A673 (cell line): ENCODE measurements around the gene BHLHA15. TPM values are rescaled to one million over a fixed set of nuclear protein-coding genes. Genes with fewer than 3 reads are reported as not detected.

Source experiments
- BruUV-seq: library from RNA; stranded (reverse); fragments of 400-500 nt; replicated peaks from 2 replicates; lab custom pipeline; 2021; lab: Mats Ljungman, UMichigan
- CTCF ChIA-PET: fragments of 300-600 bp; sonication (Branson Sonifier 250); formaldehyde crosslinking; loops from one replicate; lab custom pipeline; 2022; ENCODE audit warnings: antibody characterized with exemption; lab: Charles Lee
- POLR2A ChIA-PET: fragments of 300-600 bp; sonication (Branson Sonifier 250); formaldehyde crosslinking; loops from one replicate; lab custom pipeline; 2022; ENCODE audit warnings: antibody characterized with exemption; ENCODE audit not compliant: low non-redundant PET; lab: Charles Lee
- DNase-seq: peaks from one replicate; pipeline ENCODE4 v3.0.0-alpha.2; 2015; ENCODE audit warnings: low spot score
- H3K27ac ChIP-seq: fragments of 200-600 bp; sonication (generic); 2 replicates; pipeline ENCODE4 v1.5.1; 2016; ENCODE audit warnings: mixed run types, low read depth, mild to moderate bottlenecking, mixed read lengths, antibody characterized with exemption, low read length; ENCODE audit not compliant: poor library complexity, severe bottlenecking
- H3K27me3 ChIP-seq: fragments of 200-600 bp; sonication (generic); replicated peaks from 2 replicates; pipeline ENCODE4 v1.6.1; 2017; ENCODE audit warnings: mixed run types, low read depth, mild to moderate bottlenecking, mixed read lengths, antibody characterized with exemption, low read length; ENCODE audit not compliant: insufficient read depth, poor library complexity
- H3K36me3 ChIP-seq: fragments of 200-600 bp; sonication (generic); 2 replicates; pipeline ENCODE4 v1.6.1; 2016; ENCODE audit warnings: mixed run types, mild to moderate bottlenecking, mixed read lengths, antibody characterized with exemption, low read length; ENCODE audit not compliant: insufficient read depth, poor library complexity, severe bottlenecking
- H3K4me1 ChIP-seq: fragments of 200-600 bp; sonication (generic); 2 replicates; pipeline ENCODE4 v1.6.1; 2017; ENCODE audit warnings: mixed run types, mild to moderate bottlenecking, mixed read lengths, antibody characterized with exemption, low read length; ENCODE audit not compliant: insufficient read depth, poor library complexity, severe bottlenecking
- H3K4me3 ChIP-seq: fragments of 200-600 bp; sonication (generic); 2 replicates; pipeline ENCODE4 v1.5.1; 2016; ENCODE audit warnings: low read depth, mixed run types, mild to moderate bottlenecking, mixed read lengths, low read length; ENCODE audit not compliant: poor library complexity, severe bottlenecking
- H3K9me3 ChIP-seq: fragments of 200-600 bp; sonication (generic); 2 replicates; pipeline ENCODE4 v1.6.1; 2016; ENCODE audit warnings: mixed run types, low read depth, mild to moderate bottlenecking, mixed read lengths, antibody characterized with exemption, low read length; ENCODE audit not compliant: poor library complexity, severe bottlenecking
- EZH2 ChIP-seq: fragments of 200-600 bp; sonication (generic); IDR thresholded peaks from 2 replicates; pipeline ENCODE4 v1.6.1; 2017; ENCODE audit warnings: borderline replicate concordance, low read depth, mild to moderate bottlenecking, mixed read lengths, antibody characterized with exemption, low read length; ENCODE audit not compliant: poor library complexity, severe bottlenecking
- intact Hi-C: fragments of 100-400 bp; cut with micrococcal nuclease; formaldehyde crosslinking; loops from one replicate; pipeline ENCODE4 v1.10.0; 2022; ENCODE audit not compliant: unreplicated experiment
- total RNA-seq: library from RNA; stranded (reverse); gene quantifications from 2 replicates; pipeline ENCODE4 v1.2.3, GENCODE V29; 2021
- TF ChIP-seq, protein P1 (sequence below): fragments of 300-800, 200-600 bp; sonication (generic); conservative IDR thresholded peaks from 2 replicates; pipeline ENCODE4 v1.5.1; 2017; ENCODE audit warnings: low read depth, mild to moderate bottlenecking, antibody characterized with exemption, low read length, moderate library complexity, mixed read lengths

Gene BHLHA15
- total RNA-seq, 1 experiment from 2014 or later = 0.64 TPM

DNA sequence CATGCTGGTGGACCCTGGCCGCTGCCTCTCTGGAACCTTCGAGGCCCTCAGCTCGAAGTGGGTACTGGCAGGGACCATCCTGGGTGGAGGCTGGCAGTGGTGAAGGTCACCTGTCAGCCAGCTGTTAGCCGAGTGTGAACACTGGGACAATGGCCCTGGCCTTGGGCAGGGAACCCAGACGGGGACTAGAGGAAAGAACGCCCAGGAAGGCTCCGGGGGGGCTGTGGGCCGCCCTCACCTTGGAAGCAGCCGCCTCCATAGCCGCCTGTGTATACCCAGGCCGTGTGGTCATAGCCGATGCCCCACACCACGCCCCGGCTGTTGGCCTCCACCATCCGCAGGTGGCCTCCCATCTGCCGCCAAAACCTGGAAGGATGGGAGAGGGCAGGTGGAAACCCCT lies 17.6 kb downstream of the BHLHA15 start:
- no peaks in the 10 kb centered on the region for H3K27me3 ChIP-seq
- H3K4me3 ChIP-seq = no peak overlapping the region
- intact Hi-C loops = no loop called here
- TF ChIP-seq, protein P1, sequence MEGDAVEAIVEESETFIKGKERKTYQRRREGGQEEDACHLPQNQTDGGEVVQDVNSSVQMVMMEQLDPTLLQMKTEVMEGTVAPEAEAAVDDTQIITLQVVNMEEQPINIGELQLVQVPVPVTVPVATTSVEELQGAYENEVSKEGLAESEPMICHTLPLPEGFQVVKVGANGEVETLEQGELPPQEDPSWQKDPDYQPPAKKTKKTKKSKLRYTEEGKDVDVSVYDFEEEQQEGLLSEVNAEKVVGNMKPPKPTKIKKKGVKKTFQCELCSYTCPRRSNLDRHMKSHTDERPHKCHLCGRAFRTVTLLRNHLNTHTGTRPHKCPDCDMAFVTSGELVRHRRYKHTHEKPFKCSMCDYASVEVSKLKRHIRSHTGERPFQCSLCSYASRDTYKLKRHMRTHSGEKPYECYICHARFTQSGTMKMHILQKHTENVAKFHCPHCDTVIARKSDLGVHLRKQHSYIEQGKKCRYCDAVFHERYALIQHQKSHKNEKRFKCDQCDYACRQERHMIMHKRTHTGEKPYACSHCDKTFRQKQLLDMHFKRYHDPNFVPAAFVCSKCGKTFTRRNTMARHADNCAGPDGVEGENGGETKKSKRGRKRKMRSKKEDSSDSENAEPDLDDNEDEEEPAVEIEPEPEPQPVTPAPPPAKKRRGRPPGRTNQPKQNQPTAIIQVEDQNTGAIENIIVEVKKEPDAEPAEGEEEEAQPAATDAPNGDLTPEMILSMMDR = no peak
- TF ChIP-seq EZH2 = no peak
- CTCF ChIA-PET = no interaction called here
- H3K27ac ChIP-seq = no peak overlapping the region
- no TSS peak for BruUV-seq
- DNase-seq = no peak
- H3K36me3 ChIP-seq = no peaks in the 10 kb centered on the region
- no peaks in the 10 kb centered on the region for H3K9me3 ChIP-seq
- no peaks in the 10 kb centered on the region for H3K4me1 ChIP-seq
- POLR2A ChIA-PET = no interaction called here

DNA sequence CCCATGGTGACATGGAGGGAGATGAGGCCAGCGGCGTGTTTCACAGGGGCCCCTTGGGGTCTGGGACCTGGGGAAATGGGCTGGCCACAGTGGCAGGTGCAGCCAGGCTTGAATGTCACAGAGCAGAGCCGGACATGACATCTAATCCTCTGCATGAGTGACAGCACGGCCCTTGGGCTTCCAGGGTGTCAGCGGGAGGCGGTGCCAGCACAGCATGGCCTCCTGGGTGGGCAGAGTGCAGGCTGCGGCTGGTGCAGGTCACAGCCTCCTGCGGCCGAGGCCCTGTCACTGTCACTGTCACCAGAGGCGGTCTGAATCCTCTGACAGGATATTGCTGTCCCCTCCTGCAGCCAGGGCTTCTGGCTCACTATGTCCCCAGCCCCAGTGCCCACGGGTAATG lies 18.2 kb downstream of the BHLHA15 start:
- Histone ChIP-seq H3K27me3 (no peaks in the 10 kb centered on the region), H3K4me1 (no peaks in the 10 kb centered on the region), H3K36me3 (no peaks in the 10 kb centered on the region), H3K4me3 (no peak overlapping the region), H3K9me3 (no peaks in the 10 kb centered on the region), H3K27ac (no peak overlapping the region)
- BruUV-seq = no TSS peak
- POLR2A ChIA-PET = no interaction called here
- CTCF ChIA-PET = no interaction called here
- TF ChIP-seq EZH2 = no peak
- TF ChIP-seq, protein P1 = no peak
- intact Hi-C loops = no loop called here
- DNase-seq = no peak

DNA sequence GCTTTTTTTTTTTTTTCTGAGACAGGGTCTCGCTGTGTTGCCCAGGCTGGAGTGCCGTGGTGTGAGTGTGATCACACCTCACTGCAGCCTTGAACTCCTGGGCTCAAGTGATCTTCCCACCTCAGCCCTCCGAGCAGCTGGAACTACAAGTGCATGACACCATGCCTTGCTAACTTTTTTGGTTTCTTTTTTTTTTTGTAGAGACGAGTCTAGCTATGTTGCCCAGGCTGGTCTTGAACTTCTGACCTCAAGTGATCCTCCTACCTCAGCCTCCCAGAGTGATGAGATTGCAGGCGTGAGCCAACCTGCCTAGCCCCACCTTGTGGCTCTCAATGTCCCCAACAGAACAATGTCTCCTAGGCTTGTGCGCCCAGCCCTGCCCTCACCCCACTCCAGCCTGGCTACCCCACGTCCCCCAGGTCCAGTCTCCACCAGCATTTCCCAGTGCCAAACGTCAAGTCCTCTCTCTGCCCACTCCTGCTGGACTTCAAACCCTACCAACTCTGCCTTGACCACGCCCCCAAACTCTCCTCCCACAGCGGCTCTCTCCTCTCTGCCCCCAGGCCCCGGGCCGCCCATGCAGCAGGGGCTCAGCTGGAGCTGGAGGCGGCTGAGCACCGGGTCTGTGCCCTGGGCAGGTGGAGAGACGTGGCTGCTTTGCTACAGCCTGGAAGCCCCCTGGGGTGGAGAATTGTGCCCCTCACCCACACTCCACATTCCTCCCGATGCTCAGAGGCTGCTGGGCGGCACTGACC lies 18.9 kb downstream of the BHLHA15 start:
- Histone ChIP-seq H3K27ac (no peak overlapping the region), H3K4me3 (no peak overlapping the region), H3K36me3 (no peaks in the 10 kb centered on the region), H3K27me3 (no peaks in the 10 kb centered on the region), H3K9me3 (no peaks in the 10 kb centered on the region), H3K4me1 (no peaks in the 10 kb centered on the region)
- no peak for DNase-seq
- POLR2A ChIA-PET = no interaction called here
- CTCF ChIA-PET = no interaction called here
- BruUV-seq = no TSS peak
- intact Hi-C loops = no loop called here
- no peak for TF ChIP-seq EZH2
- TF ChIP-seq, protein P1 = no peak
